BE2C (cell line): ENCODE results near the gene ATP8A2.

ENCODE experiments used
- DNase-seq: peaks from one replicate; pipeline ENCODE4 v3.0.0-alpha.2; 2020
- H3K27me3 ChIP-seq: fragments of 250-450 bp; sonication (Bioruptor Pico); 2 replicates; pipeline ENCODE4 v1.5.1; 2020; ENCODE audit warnings: mild to moderate bottlenecking
- H3K36me3 ChIP-seq: fragments of 250-450 bp; sonication (Bioruptor Pico); 2 replicates; pipeline ENCODE4 v1.5.1; 2020; ENCODE audit warnings: mild to moderate bottlenecking
- H3K4me1 ChIP-seq: fragments of 250-450 bp; sonication (Bioruptor Pico); 2 replicates; pipeline ENCODE4 v1.5.1; 2020
- H3K4me3 ChIP-seq: 2 replicates; pipeline ENCODE4 v1.5.1; 2011; ENCODE audit warnings: low read depth, low read length
- H3K9me3 ChIP-seq: fragments of 250-450 bp; sonication (Bioruptor Pico); 2 replicates; pipeline ENCODE4 v1.5.1; 2020
- TF ChIP-seq, protein P1 (sequence below): IDR thresholded peaks from 2 replicates; pipeline ENCODE4 v1.5.1; 2012; ENCODE audit warnings: mild to moderate bottlenecking, low read depth, low read length

The ATP8A2 gene

DNA sequence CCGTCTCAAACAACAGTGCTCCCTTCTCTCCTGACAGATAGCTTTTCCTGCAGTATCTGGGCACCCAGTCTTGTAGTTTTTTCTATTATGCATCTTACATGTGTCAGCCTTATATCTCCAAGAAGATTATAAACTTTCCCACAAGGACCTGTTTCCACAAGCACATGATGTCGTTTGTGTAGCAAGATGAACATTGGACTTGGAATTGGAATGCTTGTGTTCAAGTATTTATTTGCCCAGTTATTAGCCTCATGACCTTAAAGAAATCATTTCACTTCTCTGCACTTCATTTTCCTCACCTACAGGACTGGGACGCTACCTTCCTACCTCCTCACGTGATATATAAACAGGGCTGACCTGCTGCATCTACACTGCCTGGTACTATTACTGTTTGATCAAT lies 658.6 kb downstream of the ATP8A2 start:
- H3K4me3 ChIP-seq = no peak overlapping the region

DNA sequence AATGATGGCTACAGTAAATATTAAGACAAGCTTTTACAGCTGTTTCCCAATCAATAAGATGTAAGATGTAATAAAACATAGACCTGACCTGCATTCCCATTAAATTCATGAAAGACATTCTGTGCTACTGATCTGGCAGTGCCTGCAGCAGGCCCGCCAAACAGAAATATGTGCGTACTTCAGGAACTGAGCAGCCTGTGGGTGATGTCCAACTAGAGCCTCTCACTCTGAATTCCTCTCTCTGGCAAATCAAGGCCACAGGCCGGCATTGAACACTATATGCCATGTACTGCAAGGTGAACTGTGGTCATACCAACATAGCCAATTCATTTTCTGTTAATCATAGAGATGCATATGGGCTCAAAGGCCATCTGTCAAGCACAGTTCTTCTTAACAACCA lies 662.2 kb downstream of the ATP8A2 start:
- Histone ChIP-seq H3K4me3 (no peak overlapping the region), H3K36me3 (no peaks in the 10 kb centered on the region), H3K27me3 (peaks cover 4% of the 10 kb centered on the region; the same call in 1 of the 2 replicates), H3K4me1 (no peaks in the 10 kb centered on the region), H3K9me3 (no peaks in the 10 kb centered on the region)
- TF ChIP-seq, protein P1, sequence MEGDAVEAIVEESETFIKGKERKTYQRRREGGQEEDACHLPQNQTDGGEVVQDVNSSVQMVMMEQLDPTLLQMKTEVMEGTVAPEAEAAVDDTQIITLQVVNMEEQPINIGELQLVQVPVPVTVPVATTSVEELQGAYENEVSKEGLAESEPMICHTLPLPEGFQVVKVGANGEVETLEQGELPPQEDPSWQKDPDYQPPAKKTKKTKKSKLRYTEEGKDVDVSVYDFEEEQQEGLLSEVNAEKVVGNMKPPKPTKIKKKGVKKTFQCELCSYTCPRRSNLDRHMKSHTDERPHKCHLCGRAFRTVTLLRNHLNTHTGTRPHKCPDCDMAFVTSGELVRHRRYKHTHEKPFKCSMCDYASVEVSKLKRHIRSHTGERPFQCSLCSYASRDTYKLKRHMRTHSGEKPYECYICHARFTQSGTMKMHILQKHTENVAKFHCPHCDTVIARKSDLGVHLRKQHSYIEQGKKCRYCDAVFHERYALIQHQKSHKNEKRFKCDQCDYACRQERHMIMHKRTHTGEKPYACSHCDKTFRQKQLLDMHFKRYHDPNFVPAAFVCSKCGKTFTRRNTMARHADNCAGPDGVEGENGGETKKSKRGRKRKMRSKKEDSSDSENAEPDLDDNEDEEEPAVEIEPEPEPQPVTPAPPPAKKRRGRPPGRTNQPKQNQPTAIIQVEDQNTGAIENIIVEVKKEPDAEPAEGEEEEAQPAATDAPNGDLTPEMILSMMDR = no peak
- no peak for DNase-seq

More for the DNA sequence above, 658.6 kb downstream of the ATP8A2 start:
- no peaks in the 10 kb centered on the region for H3K36me3 ChIP-seq
- H3K27me3 ChIP-seq = peaks cover 4% of the 10 kb centered on the region; the same call in 1 of the 2 replicates
- TF ChIP-seq, protein P1 = no peak
- H3K4me1 ChIP-seq = no peaks in the 10 kb centered on the region
- no peak for DNase-seq
- H3K9me3 ChIP-seq = no peaks in the 10 kb centered on the region

DNA sequence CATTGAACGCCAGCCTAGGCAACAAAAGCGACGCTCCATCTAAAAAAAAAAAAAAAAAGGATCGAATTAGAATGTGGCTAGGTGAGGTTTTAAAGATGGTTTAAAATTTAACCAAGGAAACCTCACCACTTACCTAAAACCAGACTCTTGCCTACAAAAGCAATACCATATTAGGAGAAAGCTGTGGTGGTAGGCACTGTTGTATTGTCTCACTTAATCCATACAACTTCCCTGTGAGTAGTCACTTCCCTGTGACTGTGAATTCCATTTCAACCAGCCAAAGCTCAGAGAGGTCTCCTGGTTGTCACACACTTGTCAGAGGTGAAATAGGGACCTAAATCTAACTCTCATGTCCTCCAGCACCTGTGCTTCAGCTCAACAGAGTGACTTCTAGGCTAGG lies 664.6 kb downstream of the ATP8A2 start:
- DNase-seq = no peak
- Histone ChIP-seq H3K4me1 (no peaks in the 10 kb centered on the region), H3K27me3 (no peaks in the 10 kb centered on the region; the same call in 1 of the 2 replicates), H3K36me3 (no peaks in the 10 kb centered on the region), H3K9me3 (no peaks in the 10 kb centered on the region), H3K4me3 (no peak overlapping the region)
- TF ChIP-seq, protein P1 = no peak

DNA sequence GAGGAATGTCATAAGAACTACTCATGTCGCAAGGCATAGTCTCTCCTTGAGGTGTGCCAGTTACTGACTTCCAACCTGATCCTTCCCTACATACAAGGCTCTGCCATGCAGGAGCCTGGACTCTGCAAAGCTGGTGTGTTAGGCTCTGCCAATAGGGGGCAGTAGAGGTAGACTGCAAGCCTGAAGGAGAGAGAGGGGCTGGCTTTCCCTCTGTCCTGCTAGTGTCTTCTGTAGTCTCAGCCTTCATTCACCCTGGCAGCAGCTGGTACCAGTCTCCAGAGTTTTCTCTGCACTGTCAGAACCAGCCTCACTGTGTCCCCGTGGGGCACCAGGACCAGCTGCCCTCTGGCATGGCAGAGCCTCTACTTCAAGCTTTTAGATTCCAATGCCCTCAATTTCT lies 665.5 kb downstream of the ATP8A2 start:
- peak; percentile 45 for DNase-seq

DNA sequence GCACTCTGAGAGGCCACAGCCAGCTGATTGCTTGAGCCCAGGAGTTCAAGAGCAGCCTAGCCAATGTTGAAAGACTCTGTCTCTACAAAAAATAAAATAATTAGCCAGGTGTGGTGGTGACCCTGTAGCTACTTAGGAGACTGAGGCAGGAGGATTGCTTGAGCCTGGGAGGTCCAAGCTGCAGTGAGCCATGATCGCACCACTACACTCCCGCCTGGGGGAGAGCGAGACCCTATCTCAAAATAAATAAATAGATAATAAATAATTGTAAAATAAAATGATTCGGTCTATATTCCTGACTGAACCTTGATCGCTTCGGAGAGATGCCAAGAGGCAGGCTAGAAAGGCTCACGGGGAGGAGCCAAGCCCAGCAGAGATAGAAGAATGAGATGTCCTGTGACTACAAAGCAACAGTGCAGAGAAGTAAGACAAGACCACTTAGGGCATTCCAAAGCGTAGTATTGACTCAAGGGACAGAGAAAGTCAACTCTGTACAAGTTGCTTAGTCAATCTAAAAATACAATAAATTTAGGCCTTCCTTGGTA lies 667.2 kb downstream of the ATP8A2 start:
- H3K4me3 ChIP-seq = no peak overlapping the region
- no peaks in the 10 kb centered on the region for H3K36me3 ChIP-seq
- TF ChIP-seq, protein P1 = no peak
- no peak for DNase-seq
- H3K27me3 ChIP-seq = peaks cover 17% of the 10 kb centered on the region
- H3K4me1 ChIP-seq = no peaks in the 10 kb centered on the region
- no peaks in the 10 kb centered on the region for H3K9me3 ChIP-seq

More for the DNA sequence above, 665.5 kb downstream of the ATP8A2 start:
- Histone ChIP-seq H3K9me3 (no peaks in the 10 kb centered on the region), H3K36me3 (no peaks in the 10 kb centered on the region), H3K27me3 (peaks cover 7% of the 10 kb centered on the region), H3K4me1 (no peaks in the 10 kb centered on the region), H3K4me3 (no peak overlapping the region)
- TF ChIP-seq, protein P1 = peak; percentile 68

DNA sequence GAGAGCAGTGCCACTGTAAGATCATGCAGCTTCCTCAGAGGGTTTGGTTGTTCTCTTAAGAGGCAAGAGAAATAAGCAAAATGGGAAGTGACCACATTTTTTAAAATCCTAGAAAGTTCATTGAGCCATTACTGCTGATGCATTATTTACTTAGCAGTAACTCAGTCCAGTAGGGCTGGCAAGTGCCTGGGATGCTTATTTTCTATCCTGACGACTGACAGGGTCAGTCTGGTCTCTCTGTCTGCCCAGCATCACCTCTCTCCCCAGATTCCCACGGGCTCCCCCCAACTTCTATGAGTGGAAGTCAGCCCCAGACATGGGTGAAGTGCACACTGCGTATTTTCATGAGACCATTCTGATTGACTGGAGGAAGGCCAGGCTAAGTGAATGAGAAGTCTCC lies 669.7 kb downstream of the ATP8A2 start:
- H3K4me1 ChIP-seq = no peaks in the 10 kb centered on the region
- peaks cover 27% of the 10 kb centered on the region for H3K27me3 ChIP-seq
- H3K9me3 ChIP-seq = no peaks in the 10 kb centered on the region

More for the DNA sequence above, 669.7 kb downstream of the ATP8A2 start:
- TF ChIP-seq, protein P1 = no peak
- no peaks in the 10 kb centered on the region for H3K36me3 ChIP-seq
- no peak for DNase-seq
- H3K4me3 ChIP-seq = no peak overlapping the region
